ENCODE data around the gene RSPH3.

- no peak for TF ChIP-seq GATA3 (IDR thresholded peaks at IDR 0.05; ENCODE audit: low read depth, low read length)
- no peak for TF ChIP-seq GATA2 (IDR thresholded peaks at IDR 0.05; ENCODE audit: low read depth, low read length)
Observed at GRCh38 chr6:158934157-158934556, 65.8 kb downstream of the RSPH3 start.
